CD14-positive monocyte (primary cell): ENCODE data around the gene OBSCN. TPM values are rescaled to one million over a fixed set of nuclear protein-coding genes. Genes with fewer than 3 reads are reported as not detected.

ENCODE experiments used
- DNase-seq, 3 donors: peaks; one replicate each; pipeline ENCODE4 v3.0.0-alpha.2; 2011 to 2022
- H2AFZ ChIP-seq: 2 replicates; pipeline ENCODE4 v1.6.0; 2012; ENCODE audit warnings: mild to moderate bottlenecking, low read depth, low read length, inconsistent platforms; ENCODE audit not compliant: insufficient read depth, poor library complexity, severe bottlenecking
- H3K27ac ChIP-seq, 2 donors: 1 replicate in 1 of 2; 2 replicates in 1 of 2; pipeline ENCODE4 v1.5.1; 2012 to 2013; ENCODE audit warnings: low read length in 2 of 2, control low read depth in 1 of 2, inconsistent platforms in 1 of 2, low read depth in 1 of 2, mild to moderate bottlenecking in 1 of 2
- H3K27me3 ChIP-seq, 2 donors: one replicate each; pipeline versions ENCODE4 v1.6.0 to v1.6.1; 2011 to 2013; ENCODE audit warnings: low read length in 2 of 2; ENCODE audit not compliant: control insufficient read depth in 2 of 2, insufficient read depth in 2 of 2
- H3K36me3 ChIP-seq, 2 donors: replicated peaks in 1 of 2; 1 replicate in 1 of 2; 2 replicates in 1 of 2; pipeline versions ENCODE4 v1.5.1 to v1.6.1; 2012 to 2013; ENCODE audit warnings: low read length in 2 of 2, control low read depth in 1 of 2, inconsistent platforms in 1 of 2, mild to moderate bottlenecking in 1 of 2; ENCODE audit not compliant: insufficient read depth in 2 of 2, control insufficient read depth in 1 of 2
- H3K4me1 ChIP-seq, 2 donors: 1 replicate in 1 of 2; 2 replicates in 1 of 2; pipeline versions ENCODE4 v1.5.1 to v1.6.1; 2012 to 2013; ENCODE audit warnings: low read length in 2 of 2, control low read depth in 1 of 2, inconsistent platforms in 1 of 2, mild to moderate bottlenecking in 1 of 2, moderate library complexity in 1 of 2; ENCODE audit not compliant: insufficient read depth in 2 of 2, control insufficient read depth in 1 of 2
- H3K4me2 ChIP-seq: replicated peaks from 2 replicates; pipeline ENCODE3; 2012; ENCODE audit warnings: low read length, moderate library complexity, mild to moderate bottlenecking; ENCODE audit not compliant: poor library complexity, severe bottlenecking; ENCODE audit errors: extremely low read depth
- H3K4me3 ChIP-seq, 3 experiments: fragments of 200-600 bp in 1 of 3; sonication (generic) in 1 of 3; replicated peaks in 1 of 3; 1 replicate in 2 of 3; 2 replicates in 1 of 3; pipeline ENCODE4 v1.5.1; 2011 to 2013; ENCODE audit warnings: low read length in 3 of 3, mild to moderate bottlenecking in 3 of 3, control low read depth in 2 of 3, low read depth in 2 of 3, inconsistent platforms in 1 of 3, moderate library complexity in 1 of 3
- H3K79me2 ChIP-seq: 2 replicates; pipeline ENCODE4 v1.6.0; 2012; ENCODE audit warnings: mild to moderate bottlenecking, control low read depth, inconsistent platforms, low read length, moderate library complexity; ENCODE audit not compliant: insufficient read depth
- H3K9ac ChIP-seq: 2 replicates; pipeline ENCODE4 v1.6.0; 2017; ENCODE audit warnings: low read length, mild to moderate bottlenecking; ENCODE audit not compliant: insufficient read depth, poor library complexity, severe bottlenecking
- H3K9me3 ChIP-seq, 2 donors: replicated peaks in 1 of 2; 1 replicate in 1 of 2; 2 replicates in 1 of 2; pipeline versions ENCODE4 v1.5.1 to v1.6.1; 2012 to 2013; ENCODE audit warnings: low read length in 2 of 2, control low read depth in 1 of 2; ENCODE audit not compliant: control insufficient read depth in 1 of 2, insufficient read depth in 1 of 2
- H4K20me1 ChIP-seq: 2 replicates; pipeline ENCODE4 v1.6.0; 2012; ENCODE audit warnings: mild to moderate bottlenecking, low read length, control low read depth, moderate library complexity; ENCODE audit not compliant: insufficient read depth
- H3K27ac Mint-ChIP-seq, 7 donors: one replicate each; pipeline ENCODE4 v1.8.0; 2020; ENCODE audit warnings: mild to moderate bottlenecking in 7 of 7, mixed read lengths in 7 of 7, moderate library complexity in 6 of 7, inconsistent platforms in 2 of 7
- H3K27me3 Mint-ChIP-seq, 3 donors: one replicate each; pipeline ENCODE4 v1.8.0; 2021 to 2022; ENCODE audit warnings: low read depth in 3 of 3, mild to moderate bottlenecking in 3 of 3, mixed read lengths in 3 of 3, moderate library complexity in 3 of 3, inconsistent platforms in 1 of 3
- H3K36me3 Mint-ChIP-seq, 2 donors: one replicate each; pipeline ENCODE4 v1.8.0; 2020; ENCODE audit warnings: mixed read lengths in 2 of 2, inconsistent platforms in 1 of 2, mild to moderate bottlenecking in 1 of 2
- H3K4me1 Mint-ChIP-seq: one replicate; pipeline ENCODE4 v1.8.0; 2020; ENCODE audit warnings: mild to moderate bottlenecking, mixed read lengths
- H3K4me3 Mint-ChIP-seq, 2 donors: one replicate each; pipeline ENCODE4 v1.8.0; 2020; ENCODE audit warnings: mild to moderate bottlenecking in 2 of 2, mixed read lengths in 2 of 2, moderate library complexity in 1 of 2
- H3K9me3 Mint-ChIP-seq, 7 donors: one replicate each; pipeline ENCODE4 v1.8.0; 2020 to 2022; ENCODE audit warnings: mixed read lengths in 7 of 7, mild to moderate bottlenecking in 6 of 7, moderate library complexity in 6 of 7, inconsistent platforms in 2 of 7
- WGBS: methylation state at CpG from one replicate; pipeline ENCODE4 v1.1.5; 2013; ENCODE audit warnings: missing lambda C conversion rate; ENCODE audit not compliant: insufficient coverage; 5-methylcytosine and 5-hydroxymethylcytosine counted together
- intact Hi-C, 2 donors: fragments of 100-400 bp; cut with micrococcal nuclease; formaldehyde crosslinking; loops; one replicate each; pipeline versions ENCODE4 v1.15.0 to v1.15.1; 2023
- polyA plus RNA-seq, 3 donors: library from polyadenylated mRNA; depleted of rRNA in 1 of 3; unstranded in 2 of 3; stranded (reverse) in 1 of 3; fragments of 300-500 nt in 2 of 3; fragments of >200 nt in 1 of 3; fragmentation: Illumina TruSeq in 2 of 3; gene quantifications; 1 replicate in 2 of 3; 2 replicates in 1 of 3; pipeline ENCODE4 v1.2.3, GENCODE V29; 2012 to 2021
- TF ChIP-seq, protein P1 (sequence below): fragments of 200-600 bp; IDR thresholded peaks from one replicate; pipeline ENCODE4 v1.8.0; 2022; ENCODE audit warnings: antibody characterized with exemption, mild to moderate bottlenecking

Gene OBSCN
- polyA plus RNA-seq, 3 donors = 0.57 to 1.5 (median 0.76) TPM

DNA sequence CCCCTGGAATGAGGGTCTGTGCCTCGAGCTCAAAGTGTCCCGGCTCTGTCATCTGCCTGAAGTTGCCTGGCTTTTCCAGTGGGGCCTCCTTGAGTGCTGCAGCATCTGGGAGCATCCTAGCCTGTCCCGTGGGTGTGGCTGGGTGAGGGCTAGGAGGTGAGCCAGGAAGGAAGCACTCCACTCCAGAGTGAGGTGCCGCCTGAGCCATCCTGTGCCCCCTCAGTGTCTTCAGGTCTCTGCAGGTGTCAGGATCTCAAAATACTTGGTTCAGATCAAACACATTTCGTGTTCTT is 30.7 kb upstream of the OBSCN start:
- WGBS = 100% methylated on average over 2 of the region's 5 CpGs

DNA sequence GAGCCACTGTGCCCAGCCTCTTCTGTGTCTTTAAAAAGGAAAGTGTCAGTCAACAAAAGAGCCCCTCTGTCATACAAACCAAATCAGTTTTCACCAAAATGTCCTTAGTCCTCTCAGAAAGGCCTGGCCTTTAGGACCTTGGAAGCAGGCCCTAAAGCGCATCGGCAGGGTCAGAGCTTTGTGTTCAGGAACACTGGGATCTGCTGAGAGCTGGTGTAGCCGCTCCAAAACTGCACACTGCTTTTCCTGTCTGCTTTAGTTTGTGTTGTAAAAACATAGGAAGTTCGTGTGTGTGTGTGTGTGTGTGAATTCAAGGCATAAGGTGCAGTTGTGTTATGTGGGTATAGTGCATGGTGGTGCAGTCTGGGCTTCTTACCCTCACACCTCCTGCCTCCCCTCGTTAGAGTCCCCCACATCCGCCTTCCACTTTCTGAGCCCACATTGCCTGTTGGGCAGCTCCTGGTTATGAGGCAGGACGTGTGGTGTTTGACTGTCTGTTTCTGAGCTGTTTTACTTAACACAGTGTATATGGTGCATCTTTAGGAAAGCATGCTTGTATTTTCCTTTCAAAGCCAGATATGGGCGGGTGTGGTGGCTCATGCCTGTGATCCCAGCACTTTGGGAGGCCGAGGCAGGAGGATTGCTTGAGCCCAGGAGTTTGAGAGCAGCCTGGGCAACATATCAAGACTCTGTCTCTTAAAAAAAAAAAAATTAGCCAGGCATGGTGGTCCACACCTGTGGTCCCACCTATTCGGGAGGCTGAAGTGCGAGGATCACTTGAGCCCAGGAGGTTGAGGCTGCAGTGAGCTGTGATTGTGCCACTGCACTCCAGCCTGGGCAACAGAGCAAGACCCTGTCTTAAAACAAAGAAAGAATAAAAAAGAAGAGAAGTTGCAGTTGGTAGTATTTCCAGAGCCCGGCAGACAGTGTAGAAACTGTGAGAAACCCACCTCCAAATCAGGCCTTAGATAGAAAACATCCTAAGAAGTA is 29.8 kb upstream of the OBSCN start:
- WGBS = 79% methylated on average over 7 of the region's 12 CpGs
- H3K79me2 ChIP-seq = peaks cover 3% of the 10 kb centered on the region
- H3K36me3 ChIP-seq = peaks cover 0 to 10% of the 10 kb centered on the region in 2 donors
- H2AFZ ChIP-seq = no peak overlapping the region
- no peaks in the 10 kb centered on the region for H4K20me1 ChIP-seq
- H3K9ac ChIP-seq = no peak overlapping the region
- no peak for DNase-seq
- TF ChIP-seq, protein P1, sequence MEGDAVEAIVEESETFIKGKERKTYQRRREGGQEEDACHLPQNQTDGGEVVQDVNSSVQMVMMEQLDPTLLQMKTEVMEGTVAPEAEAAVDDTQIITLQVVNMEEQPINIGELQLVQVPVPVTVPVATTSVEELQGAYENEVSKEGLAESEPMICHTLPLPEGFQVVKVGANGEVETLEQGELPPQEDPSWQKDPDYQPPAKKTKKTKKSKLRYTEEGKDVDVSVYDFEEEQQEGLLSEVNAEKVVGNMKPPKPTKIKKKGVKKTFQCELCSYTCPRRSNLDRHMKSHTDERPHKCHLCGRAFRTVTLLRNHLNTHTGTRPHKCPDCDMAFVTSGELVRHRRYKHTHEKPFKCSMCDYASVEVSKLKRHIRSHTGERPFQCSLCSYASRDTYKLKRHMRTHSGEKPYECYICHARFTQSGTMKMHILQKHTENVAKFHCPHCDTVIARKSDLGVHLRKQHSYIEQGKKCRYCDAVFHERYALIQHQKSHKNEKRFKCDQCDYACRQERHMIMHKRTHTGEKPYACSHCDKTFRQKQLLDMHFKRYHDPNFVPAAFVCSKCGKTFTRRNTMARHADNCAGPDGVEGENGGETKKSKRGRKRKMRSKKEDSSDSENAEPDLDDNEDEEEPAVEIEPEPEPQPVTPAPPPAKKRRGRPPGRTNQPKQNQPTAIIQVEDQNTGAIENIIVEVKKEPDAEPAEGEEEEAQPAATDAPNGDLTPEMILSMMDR = no peak
- H3K27me3 ChIP-seq = no peaks in the 10 kb centered on the region
- H3K4me1 ChIP-seq = peaks cover 19 to 20% of the 10 kb centered on the region in 2 donors
- peaks cover 0 to 8% of the 10 kb centered on the region in 2 donors for H3K36me3 Mint-ChIP-seq
- H3K4me1 Mint-ChIP-seq = peaks cover 22% of the 10 kb centered on the region
- H3K9me3 Mint-ChIP-seq = no peaks in the 10 kb centered on the region
- no peak overlapping the region for H3K4me3 Mint-ChIP-seq
- intact Hi-C loops = no loop called here
- H3K9me3 ChIP-seq = peaks cover 0 to 7% of the 10 kb centered on the region in 2 donors
- no peaks in the 10 kb centered on the region for H3K27me3 Mint-ChIP-seq
- H3K27ac Mint-ChIP-seq = peak overlapping the region; percentile 55 to 83 (median 65)
- no peak overlapping the region for H3K4me2 ChIP-seq
- H3K4me3 ChIP-seq = no peak overlapping the region
- H3K27ac ChIP-seq = peak overlapping the region; percentile 33 to 55

More for the DNA sequence above, 30.7 kb upstream of the OBSCN start:
- no peak overlapping the region for H3K4me2 ChIP-seq
- no peak overlapping the region for H3K27ac Mint-ChIP-seq
- DNase-seq = no peak
- intact Hi-C loops = no loop called here
- H3K27ac ChIP-seq = no peak overlapping the region
- peaks cover 22% of the 10 kb centered on the region for H3K4me1 Mint-ChIP-seq
- no peaks in the 10 kb centered on the region for H3K9me3 Mint-ChIP-seq
- H3K9me3 ChIP-seq = peaks cover 0 to 7% of the 10 kb centered on the region in 2 donors
- H3K27me3 ChIP-seq = no peaks in the 10 kb centered on the region
- TF ChIP-seq, protein P1 = no peak
- no peak overlapping the region for H3K4me3 ChIP-seq
- H3K36me3 ChIP-seq = peaks cover 0 to 10% of the 10 kb centered on the region in 2 donors
- H3K9ac ChIP-seq = no peak overlapping the region
- H2AFZ ChIP-seq = no peak overlapping the region
- peaks cover 3% of the 10 kb centered on the region for H3K79me2 ChIP-seq
- peaks cover 19 to 20% of the 10 kb centered on the region in 2 donors for H3K4me1 ChIP-seq
- no peaks in the 10 kb centered on the region for H3K27me3 Mint-ChIP-seq
- H4K20me1 ChIP-seq = no peaks in the 10 kb centered on the region
- peaks cover 0 to 8% of the 10 kb centered on the region in 2 donors for H3K36me3 Mint-ChIP-seq
- H3K4me3 Mint-ChIP-seq = no peak overlapping the region
